Mesendoderm (in vitro differentiated cells): Measurements from ENCODE around the gene CTU1.

Experiments used
- DNase-seq: peaks from one replicate; pipeline ENCODE4 v3.0.0; 2013
- H2AK5ac ChIP-seq: 2 replicates; pipeline ENCODE4 v1.6.1; 2013; ENCODE audit warnings: low read length, inconsistent platforms
- H2BK120ac ChIP-seq: 2 replicates; pipeline ENCODE4 v1.6.1; 2013; ENCODE audit warnings: low read depth, mild to moderate bottlenecking, low read length, moderate library complexity, mixed read lengths
- H2BK15ac ChIP-seq: replicated peaks from 2 replicates; pipeline ENCODE4 v1.6.1; 2013; ENCODE audit warnings: low read depth, mild to moderate bottlenecking, moderate library complexity
- H2BK5ac ChIP-seq: 2 replicates; pipeline ENCODE4 v1.6.1; 2013; ENCODE audit warnings: low read length, inconsistent platforms
- H3K18ac ChIP-seq: 2 replicates; pipeline ENCODE4 v1.6.1; 2013; ENCODE audit warnings: mild to moderate bottlenecking, low read length, mixed read lengths
- H3K23ac ChIP-seq: one replicate; pipeline ENCODE4 v1.6.1; 2013; ENCODE audit warnings: low read length
- H3K27ac ChIP-seq: 2 replicates; pipeline ENCODE4 v1.5.1; 2013; ENCODE audit warnings: low read depth, mild to moderate bottlenecking, inconsistent platforms, low read length, moderate library complexity
- H3K27me3 ChIP-seq: 2 replicates; pipeline ENCODE4 v1.6.1; 2013; ENCODE audit warnings: low read length, control low read depth, mild to moderate bottlenecking, inconsistent platforms; ENCODE audit not compliant: insufficient read depth, poor library complexity
- H3K36me3 ChIP-seq: 2 replicates; pipeline ENCODE4 v1.6.1; 2013; ENCODE audit warnings: low read length, inconsistent platforms; ENCODE audit not compliant: control insufficient read depth, insufficient read depth
- H3K4ac ChIP-seq: one replicate; pipeline ENCODE4 v1.6.1; 2013; ENCODE audit warnings: low read depth, mild to moderate bottlenecking, low read length, moderate library complexity
- H3K4me1 ChIP-seq: 2 replicates; pipeline ENCODE4 v1.6.1; 2013; ENCODE audit warnings: low read depth, low read length, inconsistent platforms; ENCODE audit not compliant: control insufficient read depth
- H3K4me2 ChIP-seq: 2 replicates; pipeline ENCODE4 v1.6.1; 2013; ENCODE audit warnings: low read length
- H3K4me3 ChIP-seq: 2 replicates; pipeline ENCODE4 v1.5.1; 2013; ENCODE audit warnings: mild to moderate bottlenecking, low read length
- H3K56ac ChIP-seq: one replicate; pipeline ENCODE4 v1.6.1; 2013; ENCODE audit warnings: low read length
- H3K79me1 ChIP-seq: 2 replicates; pipeline ENCODE4 v1.6.1; 2013; ENCODE audit warnings: low read length, inconsistent platforms
- H3K79me2 ChIP-seq: 2 replicates; pipeline ENCODE4 v1.6.1; 2013; ENCODE audit warnings: mild to moderate bottlenecking, low read length; ENCODE audit not compliant: control insufficient read depth, insufficient read depth
- H3K9ac ChIP-seq: 2 replicates; pipeline ENCODE4 v1.6.1; 2013; ENCODE audit warnings: low read length, inconsistent platforms
- H4K5ac ChIP-seq: one replicate; pipeline ENCODE4 v1.6.1; 2013; ENCODE audit warnings: low read length
- H4K8ac ChIP-seq: one replicate; pipeline ENCODE4 v1.6.1; 2013; ENCODE audit warnings: low read depth, mild to moderate bottlenecking, control low read depth, low read length, moderate library complexity
- WGBS: extraction: QIAGEN DNeasy Blood & Tissue Kit; methylation state at CpG from one replicate; pipeline ENCODE4 v1.1.7; 2013; ENCODE audit warnings: low lambda C conversion rate, missing lambda C conversion rate; ENCODE audit not compliant: insufficient coverage; ENCODE audit errors: extremely low coverage; 5-methylcytosine and 5-hydroxymethylcytosine counted together

The CTU1 gene

DNA sequence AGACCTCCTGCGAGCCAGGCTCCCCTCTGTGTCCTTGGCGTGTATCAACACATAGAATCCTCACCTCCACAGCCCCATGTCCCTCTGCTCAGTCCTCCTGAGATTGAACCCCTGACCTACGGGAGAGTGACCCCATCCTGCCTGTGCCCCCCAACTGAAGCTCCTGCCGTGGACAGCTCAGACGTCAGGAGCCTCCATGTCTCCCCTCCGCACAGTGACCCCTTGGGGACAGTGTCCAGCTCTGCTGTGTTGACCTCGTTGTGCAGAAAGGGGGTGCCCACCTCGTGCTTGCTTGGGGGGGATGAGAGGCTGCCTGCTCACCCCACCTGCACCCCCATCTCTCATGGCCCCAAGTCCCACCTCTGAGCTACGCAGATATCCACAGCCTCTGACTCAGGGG is 16.0 kb upstream of the CTU1 start:
- no peak for DNase-seq
- H3K56ac ChIP-seq = no peak overlapping the region
- no peak overlapping the region for H3K18ac ChIP-seq
- H3K4me2 ChIP-seq = no peak overlapping the region
- no peaks in the 10 kb centered on the region for H3K27me3 ChIP-seq
- no peak overlapping the region for H2BK15ac ChIP-seq
- H2AK5ac ChIP-seq = no peak overlapping the region
- no peaks in the 10 kb centered on the region for H3K79me1 ChIP-seq
- H3K79me2 ChIP-seq = no peaks in the 10 kb centered on the region
- no peak overlapping the region for H2BK120ac ChIP-seq
- H3K36me3 ChIP-seq = no peaks in the 10 kb centered on the region
- no peak overlapping the region for H2BK5ac ChIP-seq
- H4K8ac ChIP-seq = no peak overlapping the region
- no peak overlapping the region for H3K23ac ChIP-seq
- H3K27ac ChIP-seq = no peak overlapping the region
- no peak overlapping the region for H4K5ac ChIP-seq
- H3K4me1 ChIP-seq = no peaks in the 10 kb centered on the region
- no peak overlapping the region for H3K9ac ChIP-seq
- H3K4ac ChIP-seq = no peak overlapping the region
- H3K4me3 ChIP-seq = no peak overlapping the region
- no CpG with 5 or more reads among the region's 9 CpGs for WGBS

DNA sequence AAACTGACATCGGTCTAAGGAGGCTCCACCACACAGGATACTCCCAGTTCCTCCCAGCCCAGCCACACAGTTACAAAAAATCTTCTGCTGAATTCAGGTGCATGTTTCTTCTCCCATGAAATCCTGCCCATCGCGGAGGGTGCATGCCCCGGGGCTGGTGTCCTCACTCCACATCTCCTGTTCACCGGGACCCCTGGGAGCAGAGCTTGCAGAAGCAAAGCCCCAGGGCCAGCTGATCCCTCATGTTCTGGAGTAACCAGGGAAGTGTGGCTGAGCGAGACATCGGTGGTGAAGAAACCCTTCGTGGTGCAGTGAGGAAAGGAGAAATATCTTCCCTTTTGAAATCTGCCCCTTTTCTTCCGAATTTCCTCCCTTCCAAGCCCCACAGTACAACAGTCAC is 15.6 kb upstream of the CTU1 start:
- Histone ChIP-seq H4K5ac (no peak overlapping the region), H3K27me3 (no peaks in the 10 kb centered on the region), H3K4me2 (no peak overlapping the region), H3K79me1 (no peaks in the 10 kb centered on the region), H3K18ac (no peak overlapping the region), H4K8ac (no peak overlapping the region), H2BK120ac (no peak overlapping the region), H3K56ac (no peak overlapping the region), H3K23ac (no peak overlapping the region), H3K9ac (no peak overlapping the region), H3K79me2 (no peaks in the 10 kb centered on the region), H2BK5ac (no peak overlapping the region), H3K4me1 (no peaks in the 10 kb centered on the region), H3K4ac (no peak overlapping the region), H3K4me3 (no peak overlapping the region), H3K27ac (no peak overlapping the region), H2BK15ac (no peak overlapping the region), H2AK5ac (no peak overlapping the region), H3K36me3 (no peaks in the 10 kb centered on the region)
- no CpG with 5 or more reads among the region's 9 CpGs for WGBS
- DNase-seq = no peak

- H3K18ac ChIP-seq = no peak overlapping the region
- H3K27ac ChIP-seq = no peak overlapping the region
- H3K4me1 ChIP-seq = no peaks in the 10 kb centered on the region
- H3K9ac ChIP-seq = no peak overlapping the region
- no peak overlapping the region for H4K5ac ChIP-seq
- WGBS = no CpG with 5 or more reads among the region's 6 CpGs
- no peaks in the 10 kb centered on the region for H3K27me3 ChIP-seq
- no peak overlapping the region for H2BK120ac ChIP-seq
- H2BK15ac ChIP-seq = no peak overlapping the region
- H3K4me3 ChIP-seq = no peak overlapping the region
- no peak overlapping the region for H3K4ac ChIP-seq
- no peak overlapping the region for H4K8ac ChIP-seq
- DNase-seq = no peak
- H2BK5ac ChIP-seq = no peak overlapping the region
- H3K36me3 ChIP-seq = no peaks in the 10 kb centered on the region
- no peak overlapping the region for H3K4me2 ChIP-seq
- H2AK5ac ChIP-seq = no peak overlapping the region
- H3K79me1 ChIP-seq = no peaks in the 10 kb centered on the region
- H3K56ac ChIP-seq = no peak overlapping the region
- H3K23ac ChIP-seq = no peak overlapping the region
- H3K79me2 ChIP-seq = no peaks in the 10 kb centered on the region
Measured at GRCh38 chr19:51123381-51123800, 15.2 kb upstream of the CTU1 start.

GRCh38 chr19:51122112-51122981 is 14.1 kb upstream of the CTU1 start:
- Histone ChIP-seq H3K4ac (no peak overlapping the region), H2BK15ac (no peak overlapping the region), H3K23ac (no peak overlapping the region), H3K56ac (no peak overlapping the region), H3K4me2 (no peak overlapping the region), H3K27ac (no peak overlapping the region), H2BK120ac (no peak overlapping the region), H3K36me3 (no peaks in the 10 kb centered on the region), H3K4me1 (no peaks in the 10 kb centered on the region), H3K27me3 (no peaks in the 10 kb centered on the region), H3K9ac (no peak overlapping the region), H3K79me1 (no peaks in the 10 kb centered on the region), H3K79me2 (no peaks in the 10 kb centered on the region), H2BK5ac (no peak overlapping the region), H2AK5ac (no peak overlapping the region), H4K8ac (no peak overlapping the region), H4K5ac (no peak overlapping the region), H3K18ac (no peak overlapping the region), H3K4me3 (no peak overlapping the region)
- DNase-seq = no peak
- no CpG with 5 or more reads among the region's 22 CpGs for WGBS

GRCh38 chr19:51121257-51121656 is 13.0 kb upstream of the CTU1 start:
- Histone ChIP-seq H3K79me1 (no peaks in the 10 kb centered on the region), H3K4me2 (no peak overlapping the region), H3K79me2 (no peaks in the 10 kb centered on the region), H3K18ac (no peak overlapping the region), H2BK120ac (no peak overlapping the region), H3K23ac (no peak overlapping the region), H3K36me3 (no peaks in the 10 kb centered on the region), H3K4me3 (no peak overlapping the region), H4K8ac (no peak overlapping the region), H2BK15ac (no peak overlapping the region), H3K9ac (no peak overlapping the region), H4K5ac (no peak overlapping the region), H3K27me3 (no peaks in the 10 kb centered on the region), H2BK5ac (no peak overlapping the region), H3K4me1 (no peaks in the 10 kb centered on the region), H3K56ac (no peak overlapping the region), H2AK5ac (no peak overlapping the region), H3K27ac (no peak overlapping the region), H3K4ac (no peak overlapping the region)
- WGBS = no CpG with 5 or more reads among the region's 8 CpGs
- no peak for DNase-seq

DNA sequence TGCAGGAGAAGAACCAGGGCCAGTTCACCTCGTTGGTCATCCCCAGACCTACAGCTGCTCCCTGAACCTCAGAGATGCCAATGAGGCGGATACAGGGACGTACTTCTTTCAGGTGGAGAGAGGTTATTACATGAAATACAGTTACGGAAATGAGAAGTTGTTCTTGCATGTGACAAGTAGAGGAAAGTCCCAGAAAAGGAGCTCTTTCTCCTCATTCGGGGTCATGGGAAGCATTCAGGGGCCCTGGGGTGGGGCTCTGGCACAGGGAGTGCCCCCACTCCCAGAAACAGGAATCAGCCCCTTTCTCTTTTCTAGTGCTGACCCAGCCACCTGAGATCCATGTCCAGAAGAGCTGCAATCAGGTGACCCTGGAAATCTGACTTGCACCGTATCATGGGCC is 12.0 kb upstream of the CTU1 start:
- H3K27me3 ChIP-seq = no peaks in the 10 kb centered on the region
- H3K56ac ChIP-seq = no peak overlapping the region
- H2AK5ac ChIP-seq = no peak overlapping the region
- no peak overlapping the region for H3K18ac ChIP-seq
- no peak overlapping the region for H2BK5ac ChIP-seq
- no CpG with 5 or more reads among the region's 6 CpGs for WGBS
- H3K4ac ChIP-seq = no peak overlapping the region
- no peak overlapping the region for H3K4me3 ChIP-seq
- H3K23ac ChIP-seq = no peak overlapping the region
- no peaks in the 10 kb centered on the region for H3K36me3 ChIP-seq
- no peak overlapping the region for H3K4me2 ChIP-seq
- no peaks in the 10 kb centered on the region for H3K79me2 ChIP-seq
- H3K79me1 ChIP-seq = no peaks in the 10 kb centered on the region
- no peak overlapping the region for H4K5ac ChIP-seq
- no peak overlapping the region for H4K8ac ChIP-seq
- H3K4me1 ChIP-seq = no peaks in the 10 kb centered on the region
- H3K27ac ChIP-seq = no peak overlapping the region
- no peak overlapping the region for H3K9ac ChIP-seq
- H2BK15ac ChIP-seq = no peak overlapping the region
- H2BK120ac ChIP-seq = no peak overlapping the region
- DNase-seq = no peak
